Lower leg skin (tissue), 3 donors: ENCODE results near the gene ZFHX3.

Experiments used
- CTCF ChIP-seq, 3 donors: fragments of 450-650 bp; IDR thresholded peaks; one replicate each; pipeline ENCODE4 v1.5.1; 2016; ENCODE audit warnings: antibody characterized with exemption in 3 of 3, mild to moderate bottlenecking in 3 of 3, moderate library complexity in 2 of 3
- POLR2A ChIP-seq, 2 donors: fragments of 450-650 bp; IDR thresholded peaks; one replicate each; pipeline ENCODE4 v1.6.1; 2016 to 2017; ENCODE audit warnings: antibody characterized with exemption in 2 of 2, mild to moderate bottlenecking in 1 of 2, moderate library complexity in 1 of 2

DNA sequence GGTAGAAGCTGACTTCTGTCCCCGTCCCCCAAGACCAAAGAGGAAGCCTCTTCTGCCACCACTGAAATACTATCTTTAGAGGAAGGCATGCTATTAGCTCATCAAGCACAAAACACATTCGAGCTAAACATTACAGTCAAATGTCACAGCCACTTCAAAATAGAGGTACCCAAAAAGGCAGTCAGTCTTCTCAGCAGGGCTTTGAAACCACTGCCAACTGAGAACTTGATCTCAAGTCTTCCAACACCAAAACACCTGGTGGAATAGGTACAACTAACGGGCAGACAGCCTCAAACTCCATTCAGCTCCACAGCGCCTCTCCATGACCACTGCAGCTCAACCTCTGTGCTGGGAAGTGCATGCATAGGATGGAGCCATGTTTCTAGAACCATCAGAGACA, 36.0 kb downstream of the ZFHX3 start:
- TF ChIP-seq CTCF (IDR thresholded peaks at IDR 0.05) (no peak), POLR2A (IDR thresholded peaks at IDR 0.05) (no peak)
